NCI-H1092 treated with DMSO at 0.1 percent for 48 hours (cell line): ENCODE data around the gene NGDN.

Experiments used
- DNase-seq: peaks from one replicate; lab custom pipeline; 2025; lab: John Stamatoyannopoulos, UW

The NGDN gene

DNA sequence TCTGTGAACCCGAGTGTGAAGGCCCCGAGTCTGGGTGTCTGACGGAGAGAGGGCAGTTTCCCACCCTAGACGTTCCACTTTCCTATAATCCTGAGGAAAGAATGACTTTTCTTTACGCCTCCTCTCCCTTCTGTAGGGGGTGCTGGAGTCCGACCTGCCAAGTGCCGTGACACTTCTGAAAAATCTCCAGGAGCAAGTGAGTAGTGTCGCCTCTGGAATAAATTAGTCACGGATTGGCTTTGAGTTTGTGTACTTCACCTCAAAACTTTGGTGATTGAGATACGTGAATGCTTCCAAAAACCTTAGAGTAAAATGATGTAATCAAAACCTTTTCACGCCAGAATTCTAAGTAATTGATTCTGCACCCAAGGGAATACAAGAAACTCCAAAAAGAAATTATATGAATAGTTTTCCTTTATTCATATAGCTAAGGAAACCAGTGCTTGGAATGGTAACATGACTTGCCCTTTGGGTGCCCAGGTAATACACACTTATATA is 452 bp downstream of the NGDN start:
- DNase-seq, result no peak

DNA sequence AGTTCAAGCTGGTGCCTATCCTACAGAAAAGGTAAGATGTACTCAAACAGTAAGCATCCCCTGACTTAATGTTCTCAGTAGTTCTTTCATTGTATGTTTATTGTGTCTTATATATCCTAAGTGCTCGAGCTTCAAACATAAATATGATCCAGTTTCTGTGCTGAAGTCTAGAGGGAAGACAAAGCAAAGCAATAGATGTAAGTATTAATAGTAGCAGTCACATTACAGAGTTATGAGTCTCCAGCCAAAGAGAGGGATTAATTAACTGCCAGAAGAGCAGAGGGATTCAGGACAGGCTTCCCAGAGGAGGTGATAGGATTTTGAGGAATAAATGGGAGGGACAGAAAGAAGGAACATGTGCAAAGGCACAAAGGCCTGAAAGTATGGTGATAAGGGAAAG is 1.4 kb downstream of the NGDN start:
- DNase-seq, result no peak

DNA sequence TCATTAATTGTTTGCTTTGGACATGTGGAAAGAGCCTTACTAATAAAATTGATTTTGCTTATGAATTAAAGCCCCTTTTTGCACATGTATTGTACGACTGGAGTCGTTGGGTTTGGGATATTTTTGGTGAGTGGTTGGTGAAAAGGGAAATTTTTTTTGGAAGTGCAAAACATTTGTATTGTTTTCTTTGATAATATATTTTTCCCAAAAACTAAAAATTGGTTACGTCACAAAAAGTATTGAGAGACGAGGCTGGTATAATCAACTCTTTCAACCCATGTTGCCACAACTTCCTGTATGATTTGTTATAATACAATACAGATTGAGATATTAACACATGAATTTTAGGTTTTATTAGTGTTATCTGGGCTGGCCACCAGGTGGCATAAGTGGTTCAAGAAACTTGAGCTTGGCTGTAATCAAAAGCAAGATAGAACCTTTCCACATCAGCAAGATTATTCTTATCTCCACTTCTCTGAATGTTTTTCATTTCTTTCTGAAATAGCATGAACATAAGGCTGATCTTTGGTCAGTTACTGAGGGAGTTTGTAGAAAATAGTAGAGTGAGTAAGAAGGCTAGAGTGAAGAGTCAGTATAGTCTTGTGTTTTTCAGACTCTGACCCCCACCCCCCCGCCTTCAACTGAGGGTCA is 8.7 kb downstream of the NGDN start:
- peak; percentile 70 for DNase-seq

DNA sequence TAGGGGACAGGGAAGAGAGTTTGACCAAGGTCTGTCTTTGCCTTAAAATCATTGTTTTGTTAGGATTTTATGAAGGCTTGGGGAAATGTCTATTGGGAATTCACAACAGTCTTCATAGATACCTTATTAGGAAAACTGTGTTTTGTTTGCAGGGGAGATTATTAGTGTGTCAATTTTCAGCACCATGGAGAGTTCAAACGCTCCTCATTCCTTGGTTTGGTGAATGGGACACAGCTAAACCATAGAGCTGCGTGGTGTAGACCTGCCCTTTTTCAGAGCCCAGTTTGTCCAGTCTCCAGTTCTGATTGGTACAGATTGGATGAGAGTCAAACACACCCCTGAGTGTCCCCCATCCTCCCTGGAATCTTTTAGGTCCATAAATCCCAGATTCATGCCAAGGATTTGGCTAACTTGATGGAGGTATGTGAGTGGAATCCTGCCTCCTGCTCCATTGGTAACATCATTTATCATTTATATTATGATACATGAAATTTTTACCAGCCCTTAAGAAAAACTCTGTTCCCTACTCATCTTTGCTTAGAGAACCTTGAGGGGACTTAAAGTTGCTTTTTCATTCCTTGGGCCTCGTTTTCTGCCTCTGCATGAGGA is 12.0 kb downstream of the NGDN start:
- no peak for DNase-seq

DNA sequence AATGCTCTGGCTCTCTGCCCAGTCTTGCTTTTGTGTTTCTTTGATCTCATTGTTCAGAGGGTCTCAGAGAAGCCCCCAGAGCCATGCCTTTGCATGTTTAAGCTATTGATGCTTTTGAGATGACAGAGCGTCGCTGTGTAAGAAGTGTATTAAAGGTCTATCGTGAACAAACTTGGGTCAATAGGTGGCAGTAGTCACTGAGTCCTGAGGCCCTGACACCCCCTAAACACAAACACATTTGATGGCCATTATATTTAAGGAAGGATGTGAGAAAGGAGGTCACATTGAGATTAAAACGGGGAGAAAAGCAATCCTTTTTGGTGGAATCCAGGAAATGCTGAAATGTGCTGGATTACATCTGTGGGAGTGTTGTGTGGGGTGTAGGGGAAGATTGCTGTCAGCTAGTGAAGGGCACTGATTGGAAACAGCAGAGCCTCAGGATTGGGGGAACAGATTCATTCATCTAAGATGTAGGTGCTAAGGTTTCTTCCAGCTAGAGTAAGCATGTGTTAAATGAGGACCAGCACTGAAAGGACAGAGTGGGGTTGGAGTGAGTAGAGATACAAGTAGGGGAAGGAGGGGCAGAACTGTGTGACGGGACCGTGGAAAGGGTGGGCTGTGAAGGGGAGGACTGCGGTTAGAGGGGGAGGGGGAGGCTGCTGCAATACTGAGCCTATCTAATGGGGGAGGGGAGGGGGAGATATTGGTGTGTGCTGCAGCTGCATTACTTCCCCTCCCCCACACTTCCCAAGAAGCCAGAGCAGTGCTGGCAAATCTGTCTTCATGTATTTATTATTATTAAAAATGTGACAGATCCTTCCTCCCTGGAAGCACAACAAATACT is 12.7 kb downstream of the NGDN start:
- DNase-seq, result peak; percentile 21

DNA sequence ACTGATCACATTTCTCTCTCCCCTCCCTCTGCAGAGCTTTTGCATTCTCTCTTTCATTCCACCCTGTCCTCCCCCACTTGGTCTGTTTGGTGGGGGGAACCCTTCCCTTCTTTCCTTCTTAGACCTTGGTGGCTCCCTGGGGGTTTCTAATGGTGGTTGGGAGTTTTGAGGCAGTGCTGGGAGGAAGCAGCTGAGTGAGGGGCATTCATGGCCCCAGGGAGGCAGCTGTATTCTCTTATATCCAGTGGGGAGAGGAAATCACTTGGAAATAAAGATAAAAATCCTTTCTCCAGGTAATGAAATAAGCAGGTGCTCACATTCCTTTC is 13.3 kb downstream of the NGDN start:
- no peak for DNase-seq

DNA sequence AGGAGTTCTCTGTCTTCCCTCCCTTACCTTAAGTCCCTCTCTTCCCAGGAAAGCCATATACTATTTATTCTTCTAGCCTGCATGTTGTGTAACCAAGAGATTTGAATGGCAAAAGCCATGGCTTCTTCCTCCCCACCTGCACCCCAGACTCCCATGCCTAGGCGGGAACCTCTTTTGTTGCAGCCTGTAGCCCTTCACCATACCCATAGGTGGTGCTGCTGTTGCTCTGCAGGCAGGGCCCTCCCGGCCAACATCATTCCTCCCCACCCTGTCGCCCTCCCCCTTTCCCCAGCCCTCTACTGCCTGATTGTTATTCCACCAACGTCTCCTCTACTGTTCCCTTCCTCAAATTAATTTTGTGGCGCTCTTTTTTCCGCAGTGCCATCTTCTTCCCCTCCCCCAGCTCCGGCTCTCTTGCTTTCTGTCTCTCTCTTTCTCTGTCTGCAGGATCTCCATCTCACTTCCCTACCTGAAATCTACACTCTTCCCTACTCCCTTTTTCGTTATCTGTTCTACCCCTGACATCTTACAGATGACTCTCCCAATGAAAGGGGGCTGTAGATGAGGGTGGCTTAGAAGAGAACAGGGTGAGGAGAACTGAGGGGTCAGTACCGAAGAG is 13.8 kb downstream of the NGDN start:
- DNase-seq, result peak; percentile 67

DNA sequence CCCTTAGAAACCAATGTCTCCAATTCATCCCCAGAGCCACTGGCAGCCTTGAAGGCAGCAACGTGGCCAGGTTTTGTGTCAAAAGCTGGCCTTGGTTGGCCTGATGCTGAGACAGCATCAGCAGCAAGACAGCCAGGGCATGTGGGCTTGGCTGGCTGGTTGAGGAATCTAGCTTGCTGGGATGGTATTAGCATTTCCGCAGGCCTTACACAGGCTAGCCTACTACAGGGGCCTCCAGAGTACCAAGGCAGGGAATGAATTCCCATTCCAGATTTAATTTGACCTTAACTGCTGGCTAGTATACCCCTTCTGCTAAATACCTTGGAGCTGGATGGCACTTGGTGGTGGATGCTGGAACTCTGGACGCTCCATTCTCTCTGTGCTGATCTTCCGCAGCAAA is 15.8 kb downstream of the NGDN start:
- no peak for DNase-seq

DNA sequence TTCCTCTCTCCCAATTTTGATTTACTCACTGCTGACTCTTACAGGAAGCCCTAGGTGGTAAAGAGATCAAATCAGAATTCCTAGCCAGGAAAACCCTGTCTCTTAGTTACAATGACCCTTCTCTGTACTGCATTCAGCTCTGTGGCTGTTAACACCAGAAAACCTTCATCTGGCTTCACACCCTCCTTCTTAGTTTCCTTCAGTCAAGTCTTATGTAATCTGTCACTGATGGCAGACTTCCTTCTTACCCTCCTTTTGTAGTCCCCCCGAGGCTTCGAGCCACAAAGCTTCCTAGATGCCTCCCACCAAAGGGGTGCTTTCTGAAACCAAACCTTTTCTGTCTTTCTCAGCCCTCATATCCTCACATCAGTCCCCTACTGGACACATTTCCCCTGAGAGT is 16.5 kb downstream of the NGDN start:
- DNase-seq, result no peak

DNA sequence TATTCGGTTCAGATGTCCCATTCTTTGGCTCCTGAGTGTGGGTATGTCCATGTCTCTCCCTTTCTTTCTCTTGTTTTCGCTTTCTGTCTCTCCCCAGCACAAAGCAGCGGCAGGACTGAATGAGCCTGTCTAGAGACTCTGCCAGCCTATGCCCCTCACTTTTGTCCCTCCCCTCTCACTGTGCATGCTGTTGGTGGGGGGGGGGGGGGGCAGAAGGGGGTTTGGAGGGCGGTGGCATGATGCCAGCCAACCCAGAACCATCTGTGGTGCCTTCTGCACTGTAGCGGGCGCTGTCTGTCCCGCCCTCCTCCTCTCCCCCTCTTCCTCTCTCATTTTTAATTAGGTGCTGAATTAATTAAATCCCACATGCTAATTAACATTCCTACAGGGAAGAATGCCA is 17.7 kb downstream of the NGDN start:
- DNase-seq, result no peak

DNA sequence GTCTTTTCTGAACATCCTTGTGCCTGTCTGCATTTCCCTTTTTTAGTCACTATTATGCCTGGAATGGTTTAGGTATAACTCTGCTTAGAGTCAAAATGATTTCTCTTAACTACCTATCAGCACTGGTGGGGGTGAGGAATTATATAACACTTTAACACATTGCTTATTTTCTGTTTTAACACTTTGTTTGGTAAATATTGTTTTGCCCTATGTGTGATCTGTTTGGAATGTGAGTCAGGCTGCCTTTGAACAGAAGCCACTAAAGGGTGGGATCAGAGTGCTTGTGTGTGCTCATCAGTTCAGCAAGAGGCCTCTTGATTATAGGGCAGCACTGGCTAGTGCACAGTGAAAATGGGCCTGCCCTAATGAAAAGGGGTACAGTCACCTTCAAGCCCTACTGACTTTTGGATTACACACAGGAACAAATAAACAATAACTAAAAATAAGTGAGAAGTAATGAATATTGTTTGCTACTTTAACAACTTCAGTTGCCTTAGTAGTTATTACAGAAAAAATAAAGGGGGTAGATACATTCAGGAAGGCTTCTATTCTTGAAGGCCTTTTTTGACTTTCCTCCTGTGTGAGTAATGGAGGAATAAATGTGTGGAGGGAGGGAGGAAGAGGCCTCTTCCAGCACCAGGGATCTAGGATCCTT is 23.2 kb downstream of the NGDN start:
- DNase-seq, result no peak

DNA sequence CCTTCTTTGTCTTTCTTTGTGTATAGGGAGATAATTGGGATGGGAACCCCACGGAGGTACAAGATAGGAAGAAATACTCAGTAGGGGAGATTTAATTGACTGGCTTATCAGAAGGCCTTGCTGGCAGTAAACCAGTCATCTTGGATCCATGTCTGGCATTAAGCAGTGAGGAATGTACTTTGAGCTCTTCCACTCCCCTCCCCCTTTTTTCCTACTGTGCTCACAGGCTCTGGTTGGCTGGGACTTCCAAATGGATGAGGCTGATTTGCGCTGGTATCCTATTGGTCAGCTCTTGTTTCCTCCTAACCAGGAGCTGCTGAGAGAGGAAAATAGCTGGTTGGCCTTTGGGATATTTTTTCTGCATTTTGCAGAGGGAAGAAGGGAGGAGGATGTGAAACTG is 24.7 kb downstream of the NGDN start:
- no peak for DNase-seq

DNA sequence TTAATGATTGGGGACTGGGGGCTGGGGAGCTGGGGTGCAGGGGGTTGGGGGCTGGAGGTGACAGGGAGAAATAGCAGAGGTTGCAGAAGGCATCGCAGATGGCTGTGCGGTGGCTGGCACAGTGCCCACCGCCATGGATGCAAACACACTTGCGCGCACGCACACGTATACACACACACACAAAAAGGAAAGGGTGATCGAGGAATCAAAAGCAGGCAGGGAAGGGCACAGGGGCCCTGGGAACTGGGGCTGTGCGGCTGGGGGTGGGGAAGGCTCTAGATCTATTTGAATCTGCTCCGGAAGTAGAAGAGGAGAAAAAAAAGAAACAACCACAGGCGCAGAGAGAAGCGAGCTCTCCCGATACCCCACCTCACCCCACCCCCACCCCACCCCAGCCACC is 42.7 kb downstream of the NGDN start:
- peak; percentile 86 for DNase-seq

DNA sequence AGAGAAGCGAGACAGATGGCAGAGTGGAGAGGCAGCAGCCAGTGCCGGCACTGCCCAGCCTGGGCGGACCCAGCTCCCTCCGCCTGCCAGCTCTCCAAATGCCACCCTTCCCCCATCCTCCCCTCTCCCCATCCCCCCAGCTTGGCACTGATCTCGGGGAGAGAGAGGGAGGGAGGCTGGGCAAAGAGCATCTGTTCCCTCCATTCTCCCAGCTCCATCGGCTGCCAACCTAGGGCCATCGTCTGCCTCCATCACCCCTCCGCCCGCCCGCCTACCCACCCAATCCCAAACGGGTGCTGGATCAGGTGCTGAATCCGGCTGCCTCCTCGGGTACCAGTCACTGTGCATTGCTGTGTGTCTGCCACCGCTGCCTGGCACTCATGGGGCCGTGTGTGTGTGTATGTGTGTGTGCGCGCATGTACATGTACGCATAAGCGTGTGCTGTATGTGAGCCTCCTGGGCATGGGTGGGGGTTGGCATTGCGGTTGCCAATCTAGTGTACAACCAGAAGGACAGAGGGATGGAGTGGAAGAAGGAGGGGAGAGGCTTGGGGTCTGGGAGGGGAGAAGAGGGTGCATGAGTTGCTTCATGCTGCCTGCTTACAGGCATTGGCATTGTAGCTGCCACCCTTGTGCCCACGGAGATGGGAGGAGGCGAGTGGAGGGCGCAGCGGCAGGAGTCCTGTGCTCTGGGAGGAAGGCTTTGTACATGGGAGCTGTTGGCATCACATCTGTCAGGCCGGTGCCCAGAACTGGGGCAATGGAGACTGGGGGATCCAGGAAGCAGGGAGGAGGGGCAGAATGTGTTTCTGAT is 43.7 kb downstream of the NGDN start:
- DNase-seq, result peak; percentile 90

DNA sequence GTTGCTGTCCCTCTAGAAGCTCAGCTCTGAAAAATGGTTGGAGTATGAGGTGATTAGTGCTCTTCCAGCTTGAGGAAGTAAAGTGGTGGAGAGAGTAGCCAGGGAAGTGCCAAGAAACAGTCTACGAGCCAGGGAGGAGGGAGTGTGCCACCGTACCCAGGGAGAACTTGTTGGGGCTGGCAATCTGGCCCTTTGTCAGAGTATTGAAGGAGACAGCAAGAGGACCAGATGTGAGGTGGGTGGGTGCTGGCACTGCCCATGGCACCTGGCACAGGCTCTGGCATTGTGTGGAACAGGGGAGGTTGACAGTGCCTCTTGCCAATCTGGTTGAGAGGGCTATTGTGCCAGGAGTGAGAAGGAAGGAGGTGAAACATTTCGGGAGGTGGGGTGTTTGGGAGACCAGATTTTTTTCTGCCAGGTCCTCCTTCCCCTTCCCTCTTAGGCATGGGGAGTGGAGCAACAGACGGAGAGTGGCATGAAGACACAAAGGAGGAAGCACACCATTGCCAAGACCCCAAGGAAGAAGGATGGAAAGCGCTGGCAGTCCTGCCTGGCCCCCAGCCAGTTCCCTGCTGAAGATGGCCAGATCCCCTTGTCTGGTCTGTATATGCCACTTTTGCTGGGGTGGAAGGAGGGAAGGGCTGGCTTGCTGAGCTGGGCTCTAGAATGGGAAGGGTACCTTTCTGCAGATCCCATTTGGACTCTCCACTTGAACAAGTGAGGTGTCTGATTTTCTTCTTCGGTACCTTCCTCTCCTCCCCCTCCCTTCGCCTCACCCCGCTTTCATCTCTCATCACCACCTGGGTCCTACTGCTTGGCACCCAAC is 44.5 kb downstream of the NGDN start:
- peak; percentile 72 for DNase-seq

DNA sequence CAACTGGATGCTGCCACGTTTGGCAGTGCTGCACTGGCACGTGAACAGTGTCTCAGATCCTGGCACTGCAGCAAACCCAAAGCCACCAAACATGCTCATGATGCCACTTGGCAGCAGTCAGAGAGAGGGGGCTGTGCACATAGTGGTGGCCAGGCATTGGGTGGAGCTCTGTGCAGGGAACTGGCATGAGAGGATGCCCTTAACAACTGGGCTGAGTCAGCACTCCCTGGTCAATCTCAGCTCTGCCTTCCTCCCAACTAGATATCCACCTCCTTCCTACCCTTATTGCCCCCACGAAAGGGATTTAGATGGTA is 45.1 kb downstream of the NGDN start:
- no peak for DNase-seq

DNA sequence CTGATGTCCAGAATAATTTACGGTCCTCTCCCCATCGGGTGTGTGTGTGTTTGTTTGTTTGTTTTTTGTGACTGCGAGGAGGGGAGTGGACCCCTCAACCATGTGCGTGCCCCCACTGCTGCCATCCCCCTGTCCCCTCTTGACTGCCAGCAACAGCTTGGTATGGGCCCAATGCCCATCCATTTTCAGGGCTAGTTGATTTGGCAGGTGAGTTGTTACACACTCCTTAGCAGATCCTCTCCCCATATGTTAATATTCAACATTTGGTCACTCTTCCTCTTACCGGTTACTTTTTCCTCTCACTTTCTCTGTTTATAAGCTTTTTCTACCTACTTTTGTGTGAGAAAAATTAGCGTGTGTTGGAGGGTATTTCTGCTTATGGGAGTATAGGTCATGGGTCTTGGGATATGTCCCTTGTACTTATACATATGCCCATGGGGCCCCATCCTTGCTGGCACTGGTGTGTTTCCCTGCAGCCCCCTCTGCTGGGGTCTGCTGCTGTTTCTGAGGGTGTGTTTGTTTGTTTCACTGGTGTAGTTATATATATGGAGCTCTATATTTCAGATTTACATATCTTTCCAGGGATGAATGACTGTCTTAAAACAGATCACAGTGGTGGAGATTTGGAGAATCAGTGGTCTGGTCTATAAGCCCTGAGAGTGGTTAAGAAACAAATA is 48.3 kb downstream of the NGDN start:
- DNase-seq, result no peak

DNA sequence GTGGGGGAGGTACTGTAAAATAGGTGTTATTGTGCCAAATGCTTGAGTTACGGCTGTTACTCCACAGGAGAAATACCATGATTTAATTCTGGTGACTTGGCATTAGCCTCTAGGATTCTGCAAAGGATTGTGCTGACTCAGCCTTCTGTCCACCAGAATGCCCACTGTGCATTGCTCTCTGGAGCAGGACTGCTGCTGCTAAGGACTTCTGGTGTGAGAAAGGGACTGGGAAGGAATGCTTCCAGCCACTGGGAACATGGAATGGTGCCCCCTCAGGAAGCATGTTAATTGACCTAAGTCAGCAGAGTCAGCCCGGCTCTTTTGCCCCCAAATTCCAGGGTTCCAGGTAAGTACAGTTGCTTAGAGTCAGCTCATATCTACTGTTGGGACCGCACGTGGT is 49.2 kb downstream of the NGDN start:
- no peak for DNase-seq

DNA sequence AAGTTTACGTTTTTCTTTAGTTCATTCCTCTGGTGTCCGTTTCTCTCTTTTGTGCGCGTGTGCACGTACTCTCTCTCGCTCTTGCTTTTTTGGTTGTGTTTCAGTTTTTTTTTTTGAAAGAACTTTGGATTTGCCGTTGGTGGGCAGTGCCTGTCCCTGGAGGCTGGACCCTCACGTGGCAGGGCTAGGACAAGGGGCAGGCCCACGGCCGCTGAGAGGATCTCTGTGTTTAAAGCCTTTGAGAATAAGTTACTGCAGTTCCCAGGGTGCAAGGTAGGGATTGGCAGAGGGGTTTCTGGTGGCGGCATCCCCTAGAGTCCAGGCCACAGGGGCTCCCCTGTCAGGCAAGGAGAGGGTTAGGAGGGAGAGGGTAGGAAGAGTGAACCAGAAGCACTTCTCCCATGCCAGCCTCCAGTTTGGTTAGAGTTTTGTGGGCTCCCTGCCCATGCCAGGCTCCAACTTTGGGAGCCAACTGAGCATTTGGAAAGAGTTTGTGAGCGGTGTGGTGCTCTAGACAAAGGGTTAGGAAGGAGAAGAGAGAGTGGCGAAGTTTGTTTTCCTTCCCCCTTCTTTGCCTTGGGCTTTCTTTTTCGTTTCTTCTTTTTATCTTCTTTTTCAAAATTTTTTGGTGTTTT is 51.5 kb downstream of the NGDN start:
- no peak for DNase-seq
